K562 (cell line): Measurements from ENCODE around the gene CCDC192. TPM values are rescaled to one million over a fixed set of nuclear protein-coding genes. Genes with fewer than 3 reads are reported as not detected.

Source experiments
- ATAC-seq: fragments of 200-7000 bp; cut with Tn5 transposase; 3 replicates; pipeline ENCODE4 v1.9.1; 2020; ENCODE audit warnings: moderate library complexity
- BruUV-seq: library from RNA; stranded (reverse); fragments of 400-500 nt; replicated peaks from 2 replicates; lab custom pipeline; 2021; lab: Mats Ljungman, UMichigan
- CTCF ChIA-PET: fragments of 300-600 bp; formaldehyde crosslinking; extraction: SDS; loops from one replicate; lab custom pipeline; 2021; ENCODE audit warnings: low intra/inter-chr PET ratio; lab: Yijun Ruan, JAX
- POLR2A ChIA-PET: fragments of 300-600, 350-650 bp; sonication (Branson Sonifier 250); formaldehyde crosslinking; extraction: SDS; loops from one replicate; lab custom pipeline; 2021; ENCODE audit warnings: antibody characterized with exemption, inconsistent platforms; lab: Yijun Ruan, JAX
- DNase-seq, 4 experiments: peaks; one replicate each; pipeline versions ENCODE4 v3.0.0 to v3.0.0-alpha.2; 2011 to 2018; ENCODE audit warnings: low spot score in 3 of 4, mixed read lengths in 3 of 4; ENCODE audit errors: extremely low read depth in 1 of 4
- FAIRE-seq: peaks from 2 replicates; lab custom pipeline; 2011; peaks lifted over from hg19 to GRCh38; lab: Jason Lieb, UNC
- H2AFZ ChIP-seq: 2 replicates; pipeline ENCODE4 v1.6.0; 2011; ENCODE audit warnings: low read depth, low read length, control low read depth, inconsistent platforms
- H3K27ac ChIP-seq: fragments of 200-600 bp; 3 replicates; pipeline ENCODE4 v1.8.0; 2011; ENCODE audit warnings: low read depth, mild to moderate bottlenecking, control low read depth, inconsistent platforms, low read length, moderate library complexity, mixed read lengths; ENCODE audit errors: extremely low read depth
- H3K27me3 ChIP-seq, 2 experiments: fragments of 300-600 bp in 1 of 2; 2 replicates in 1 of 2; 3 replicates in 1 of 2; pipeline versions ENCODE4 v1.6.0 to v1.8.0; 2011; ENCODE audit warnings: inconsistent platforms in 2 of 2, low read length in 2 of 2, mild to moderate bottlenecking in 1 of 2, mixed read lengths in 1 of 2, moderate library complexity in 1 of 2; ENCODE audit not compliant: control insufficient read depth in 2 of 2, insufficient read depth in 2 of 2
- H3K36me3 ChIP-seq: fragments of 300-600 bp; 3 replicates; pipeline ENCODE4 v1.8.0; 2011; ENCODE audit warnings: mild to moderate bottlenecking, low read length, inconsistent platforms; ENCODE audit not compliant: control insufficient read depth, insufficient read depth
- H3K4me1 ChIP-seq, 2 experiments: fragments of 200-600 bp in 1 of 2; replicated peaks in 1 of 2; 2 replicates in 1 of 2; 3 replicates in 1 of 2; pipeline versions ENCODE4 v1.5.1 to v1.8.0; 2011; ENCODE audit warnings: inconsistent platforms in 2 of 2, low read length in 2 of 2, mild to moderate bottlenecking in 1 of 2, mixed read lengths in 1 of 2, moderate library complexity in 1 of 2; ENCODE audit not compliant: control insufficient read depth in 2 of 2, insufficient read depth in 2 of 2
- H3K4me2 ChIP-seq: 2 replicates; pipeline ENCODE4 v1.6.1; 2011; ENCODE audit warnings: low read length, control low read depth, inconsistent platforms, mixed read lengths; ENCODE audit not compliant: insufficient read depth
- H3K4me3 ChIP-seq: fragments of 200-600 bp; sonication (generic), shearing (Covaris generic); 2 replicates; pipeline ENCODE4 v1.5.1; 2016; ENCODE audit warnings: control low read depth, inconsistent platforms
- H3K79me2 ChIP-seq: fragments of 200-600 bp; 3 replicates; pipeline ENCODE4 v1.8.0; 2011; ENCODE audit warnings: low read length, inconsistent platforms; ENCODE audit not compliant: control insufficient read depth, insufficient read depth
- H3K9ac ChIP-seq, 2 experiments: 2 replicates each; pipeline versions ENCODE4 v1.6.0 to v1.6.1; 2011; ENCODE audit warnings: low read depth in 2 of 2, low read length in 2 of 2, control low read depth in 1 of 2, inconsistent platforms in 1 of 2, mild to moderate bottlenecking in 1 of 2, mixed read lengths in 1 of 2; ENCODE audit not compliant: insufficient read depth in 1 of 2
- H3K9me1 ChIP-seq: one replicate; pipeline ENCODE4 v1.6.0; 2011; ENCODE audit warnings: inconsistent platforms, mild to moderate bottlenecking, low read length, moderate library complexity; ENCODE audit not compliant: control insufficient read depth, insufficient read depth
- H3K9me3 ChIP-seq: replicated peaks from 2 replicates; pipeline ENCODE4 v1.5.1; 2011; ENCODE audit warnings: low read depth, low read length, inconsistent platforms; ENCODE audit not compliant: control insufficient read depth, insufficient read depth
- H4K20me1 ChIP-seq: replicated peaks from 2 replicates; pipeline ENCODE4 v1.6.1; 2011; ENCODE audit warnings: low read length, inconsistent platforms, mixed read lengths; ENCODE audit not compliant: control insufficient read depth, insufficient read depth
- ASH1L ChIP-seq: fragments of 450-650 bp; IDR thresholded peaks from 2 replicates; pipeline ENCODE4 v1.6.1; 2018; ENCODE audit warnings: borderline replicate concordance, mild to moderate bottlenecking, low read depth; ENCODE audit not compliant: partially characterized antibody
- HNRNPUL1 ChIP-seq: fragments of 200-400 bp; formaldehyde crosslinking; IDR thresholded peaks from 2 replicates; pipeline ENCODE4 v1.6.1; 2017; ENCODE audit warnings: low read length
- OTX1 ChIP-seq: fragments of 450-650 bp; formaldehyde crosslinking; IDR thresholded peaks from 2 replicates; pipeline ENCODE4 v1.4.0; 2022; ENCODE audit warnings: mild to moderate bottlenecking
- RBM34 ChIP-seq: fragments of 200-400 bp; formaldehyde crosslinking; IDR thresholded peaks from 2 replicates; pipeline ENCODE4 v1.6.1; 2018; ENCODE audit warnings: low read length, borderline replicate concordance; ENCODE audit not compliant: insufficient read depth
- SMC3 ChIP-seq: conservative IDR thresholded peaks from 2 replicates; pipeline ENCODE4 v1.6.1; 2011; ENCODE audit warnings: low read depth, low read length, improper control_type of control experiment; ENCODE audit not compliant: insufficient read depth
- ZNF384 ChIP-seq: IDR thresholded peaks from 2 replicates; pipeline ENCODE4 v1.6.1; 2012; ENCODE audit warnings: low read depth, low read length, improper control_type of control experiment
- WGBS: fragments of 100-300 bp; shearing (Covaris generic); methylation state at CpG from one replicate; pipeline ENCODE4 v1.1.6; 2016; ENCODE audit warnings: low coverage, mixed read lengths; ENCODE audit not compliant: insufficient coverage; ENCODE audit errors: missing lambda C conversion rate; 5-methylcytosine and 5-hydroxymethylcytosine counted together
- in situ Hi-C: fragments of 300-500 bp; cut with MboI; formaldehyde crosslinking; loops from 4 replicates; pipeline ENCODE4 v1.15.0; 2018; ENCODE audit warnings: inconsistent platforms, mixed read lengths
- intact Hi-C: fragments of 100-400 bp; cut with micrococcal nuclease; formaldehyde crosslinking; loops from 2 replicates; pipeline ENCODE4 v1.14.2; 2022
- polyA plus RNA-seq, 8 experiments: library from polyadenylated mRNA; depleted of rRNA in 4 of 8; stranded (reverse) in 5 of 8; unstranded in 3 of 8; fragments of >200 nt; fragmentation: Nextera tagmentation in 2 of 8; fragmentation: Illumina TruSeq in 1 of 8; extraction: Ambion mirVana in 2 of 8; extraction: Trizol in 1 of 8; gene quantifications; 2 replicates each; pipeline versions ENCODE4 v1.2.1 to v1.2.3, GENCODE V29; 2011 to 2014; ENCODE audit warnings: inconsistent platforms in 1 of 8, missing spikeins in 1 of 8
- total RNA-seq, 7 experiments: library from RNA; depleted of rRNA in 6 of 7; stranded (reverse); fragments of >200 nt in 6 of 7; fragmentation: Illumina TruSeq in 2 of 7; extraction: Trizol in 2 of 7; gene quantifications; 2 replicates each; pipeline versions ENCODE4 v1.2.1 to v1.2.3, GENCODE V29; 2011 to 2021; ENCODE audit warnings: low replicate concordance in 1 of 7
- TF ChIP-seq, protein P1 (sequence below): fragments of 250-450 bp; sonication (Bioruptor Pico); IDR thresholded peaks from 2 replicates; pipeline ENCODE4 v1.8.0; 2022; ENCODE audit warnings: moderate library complexity, mild to moderate bottlenecking, inconsistent platforms
- TF ChIP-seq, protein P2 (sequence below): IDR thresholded peaks from 3 replicates; pipeline ENCODE4 v1.6.1; 2011; ENCODE audit warnings: borderline replicate concordance, mild to moderate bottlenecking; ENCODE audit not compliant: insufficient read length, insufficient read depth
- TF ChIP-seq, protein P3 (sequence below): fragments of 250-450 bp; sonication (Bioruptor Pico); IDR thresholded peaks from 2 replicates; pipeline ENCODE4 v1.4.0; 2020; ENCODE audit warnings: mild to moderate bottlenecking, moderate library complexity, borderline replicate concordance
- TF ChIP-seq, protein P4 (sequence below): sonication (generic); formaldehyde crosslinking; IDR thresholded peaks from 2 replicates; pipeline ENCODE4 v1.8.0; 2022; ENCODE audit warnings: missing genetic modification reagents, mild to moderate bottlenecking, moderate library complexity, borderline replicate concordance
- TF ChIP-seq, protein P5 (sequence below), 2 experiments: fragments of 150-350 bp in 1 of 2; IDR thresholded peaks; 2 replicates each; pipeline ENCODE4 v1.6.1; 2012 to 2016; ENCODE audit warnings: low read depth in 2 of 2, low read length in 2 of 2, mild to moderate bottlenecking in 1 of 2, moderate library complexity in 1 of 2

CCDC192 gene
- total and polyA plus RNA-seq, 9 of the 15 experiments (the other 6 are each of a cell fraction or from before 2014, with no cell fraction given), result 0.21 to 0.66 (median 0.38) TPM; not detected in 2

DNA sequence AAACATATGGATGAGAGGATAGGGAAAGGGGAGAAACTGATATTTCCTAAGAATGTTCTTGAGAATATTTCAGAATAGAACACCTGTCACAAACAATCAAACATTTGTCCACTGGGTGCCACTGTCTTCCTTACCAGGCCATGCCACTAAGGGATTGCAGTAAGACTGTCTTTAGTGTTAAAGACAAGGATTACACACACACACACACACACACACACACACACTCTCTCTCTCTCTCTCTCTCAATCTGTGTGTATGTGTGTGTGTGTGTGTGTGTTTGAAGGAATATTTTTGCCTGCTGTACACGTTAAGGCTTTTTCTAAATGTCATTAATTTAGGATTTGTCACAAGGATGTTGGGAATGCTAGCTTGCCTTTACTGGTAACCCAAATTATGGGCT is 54.4 kb downstream of the CCDC192 start:
- no peak overlapping the region for H3K4me2 ChIP-seq
- H3K9me1 ChIP-seq, result no peaks in the 10 kb centered on the region
- H4K20me1 ChIP-seq, result no peaks in the 10 kb centered on the region
- ChIA-PET CTCF (no interaction called here), POLR2A (no interaction called here)
- peak in 3 of 4 experiments; percentile 11 to 21 (median 14) for DNase-seq
- peaks cover 0 to 2% of the 10 kb centered on the region in 2 experiments; a peak in 1 of 5 replicates for H3K27me3 ChIP-seq
- no peaks in the 10 kb centered on the region for H3K9me3 ChIP-seq
- H3K27ac ChIP-seq, result no peak overlapping the region
- H3K79me2 ChIP-seq, result no peaks in the 10 kb centered on the region
- peak; percentile 19 for FAIRE-seq
- no peak overlapping the region for H3K4me3 ChIP-seq
- in situ Hi-C loops, result loop anchor here (10.0 kb wide), 1 partner anchor 447 kb away; no protein-coding TSS in a partner anchor
- no peak overlapping the region for H2AFZ ChIP-seq
- H3K4me1 ChIP-seq, result no peaks in the 10 kb centered on the region; a peak in 2 of 5 replicates
- H3K9ac ChIP-seq, result no peak overlapping the region
- 0% methylated on average over 1 of the region's 1 CpG for WGBS
- BruUV-seq, result no TSS peak
- ATAC-seq, result peak; percentile 74
- intact Hi-C loops, result no loop called here
- no peaks in the 10 kb centered on the region for H3K36me3 ChIP-seq
- TF ChIP-seq, protein P1, sequence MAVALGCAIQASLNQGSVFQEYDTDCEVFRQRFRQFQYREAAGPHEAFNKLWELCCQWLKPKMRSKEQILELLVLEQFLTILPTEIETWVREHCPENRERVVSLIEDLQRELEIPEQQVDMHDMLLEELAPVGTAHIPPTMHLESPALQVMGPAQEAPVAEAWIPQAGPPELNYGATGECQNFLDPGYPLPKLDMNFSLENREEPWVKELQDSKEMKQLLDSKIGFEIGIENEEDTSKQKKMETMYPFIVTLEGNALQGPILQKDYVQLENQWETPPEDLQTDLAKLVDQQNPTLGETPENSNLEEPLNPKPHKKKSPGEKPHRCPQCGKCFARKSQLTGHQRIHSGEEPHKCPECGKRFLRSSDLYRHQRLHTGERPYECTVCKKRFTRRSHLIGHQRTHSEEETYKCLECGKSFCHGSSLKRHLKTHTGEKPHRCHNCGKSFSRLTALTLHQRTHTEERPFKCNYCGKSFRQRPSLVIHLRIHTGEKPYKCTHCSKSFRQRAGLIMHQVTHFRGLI (CRISPR knock-in tag), result no peak
- TF ChIP-seq ASH1L, result no peak
- TF ChIP-seq HNRNPUL1, result no peak
- TF ChIP-seq ZNF384, result no peak
- TF ChIP-seq RBM34, result no peak
- TF ChIP-seq, protein P2, sequence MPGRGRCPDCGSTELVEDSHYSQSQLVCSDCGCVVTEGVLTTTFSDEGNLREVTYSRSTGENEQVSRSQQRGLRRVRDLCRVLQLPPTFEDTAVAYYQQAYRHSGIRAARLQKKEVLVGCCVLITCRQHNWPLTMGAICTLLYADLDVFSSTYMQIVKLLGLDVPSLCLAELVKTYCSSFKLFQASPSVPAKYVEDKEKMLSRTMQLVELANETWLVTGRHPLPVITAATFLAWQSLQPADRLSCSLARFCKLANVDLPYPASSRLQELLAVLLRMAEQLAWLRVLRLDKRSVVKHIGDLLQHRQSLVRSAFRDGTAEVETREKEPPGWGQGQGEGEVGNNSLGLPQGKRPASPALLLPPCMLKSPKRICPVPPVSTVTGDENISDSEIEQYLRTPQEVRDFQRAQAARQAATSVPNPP, result no peak
- TF ChIP-seq, protein P3, sequence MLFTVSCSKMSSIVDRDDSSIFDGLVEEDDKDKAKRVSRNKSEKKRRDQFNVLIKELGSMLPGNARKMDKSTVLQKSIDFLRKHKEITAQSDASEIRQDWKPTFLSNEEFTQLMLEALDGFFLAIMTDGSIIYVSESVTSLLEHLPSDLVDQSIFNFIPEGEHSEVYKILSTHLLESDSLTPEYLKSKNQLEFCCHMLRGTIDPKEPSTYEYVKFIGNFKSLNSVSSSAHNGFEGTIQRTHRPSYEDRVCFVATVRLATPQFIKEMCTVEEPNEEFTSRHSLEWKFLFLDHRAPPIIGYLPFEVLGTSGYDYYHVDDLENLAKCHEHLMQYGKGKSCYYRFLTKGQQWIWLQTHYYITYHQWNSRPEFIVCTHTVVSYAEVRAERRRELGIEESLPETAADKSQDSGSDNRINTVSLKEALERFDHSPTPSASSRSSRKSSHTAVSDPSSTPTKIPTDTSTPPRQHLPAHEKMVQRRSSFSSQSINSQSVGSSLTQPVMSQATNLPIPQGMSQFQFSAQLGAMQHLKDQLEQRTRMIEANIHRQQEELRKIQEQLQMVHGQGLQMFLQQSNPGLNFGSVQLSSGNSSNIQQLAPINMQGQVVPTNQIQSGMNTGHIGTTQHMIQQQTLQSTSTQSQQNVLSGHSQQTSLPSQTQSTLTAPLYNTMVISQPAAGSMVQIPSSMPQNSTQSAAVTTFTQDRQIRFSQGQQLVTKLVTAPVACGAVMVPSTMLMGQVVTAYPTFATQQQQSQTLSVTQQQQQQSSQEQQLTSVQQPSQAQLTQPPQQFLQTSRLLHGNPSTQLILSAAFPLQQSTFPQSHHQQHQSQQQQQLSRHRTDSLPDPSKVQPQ, result no peak
- TF ChIP-seq, protein P4, sequence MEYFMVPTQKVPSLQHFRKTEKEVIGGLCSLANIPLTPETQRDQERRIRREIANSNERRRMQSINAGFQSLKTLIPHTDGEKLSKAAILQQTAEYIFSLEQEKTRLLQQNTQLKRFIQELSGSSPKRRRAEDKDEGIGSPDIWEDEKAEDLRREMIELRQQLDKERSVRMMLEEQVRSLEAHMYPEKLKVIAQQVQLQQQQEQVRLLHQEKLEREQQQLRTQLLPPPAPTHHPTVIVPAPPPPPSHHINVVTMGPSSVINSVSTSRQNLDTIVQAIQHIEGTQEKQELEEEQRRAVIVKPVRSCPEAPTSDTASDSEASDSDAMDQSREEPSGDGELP (CRISPR knock-in tag), result no peak
- 0 out of 2 replicates have a peak, but pooled peaks have one; percentile 9 for TF ChIP-seq SMC3
- TF ChIP-seq OTX1, result no peak
- TF ChIP-seq, protein P5, sequence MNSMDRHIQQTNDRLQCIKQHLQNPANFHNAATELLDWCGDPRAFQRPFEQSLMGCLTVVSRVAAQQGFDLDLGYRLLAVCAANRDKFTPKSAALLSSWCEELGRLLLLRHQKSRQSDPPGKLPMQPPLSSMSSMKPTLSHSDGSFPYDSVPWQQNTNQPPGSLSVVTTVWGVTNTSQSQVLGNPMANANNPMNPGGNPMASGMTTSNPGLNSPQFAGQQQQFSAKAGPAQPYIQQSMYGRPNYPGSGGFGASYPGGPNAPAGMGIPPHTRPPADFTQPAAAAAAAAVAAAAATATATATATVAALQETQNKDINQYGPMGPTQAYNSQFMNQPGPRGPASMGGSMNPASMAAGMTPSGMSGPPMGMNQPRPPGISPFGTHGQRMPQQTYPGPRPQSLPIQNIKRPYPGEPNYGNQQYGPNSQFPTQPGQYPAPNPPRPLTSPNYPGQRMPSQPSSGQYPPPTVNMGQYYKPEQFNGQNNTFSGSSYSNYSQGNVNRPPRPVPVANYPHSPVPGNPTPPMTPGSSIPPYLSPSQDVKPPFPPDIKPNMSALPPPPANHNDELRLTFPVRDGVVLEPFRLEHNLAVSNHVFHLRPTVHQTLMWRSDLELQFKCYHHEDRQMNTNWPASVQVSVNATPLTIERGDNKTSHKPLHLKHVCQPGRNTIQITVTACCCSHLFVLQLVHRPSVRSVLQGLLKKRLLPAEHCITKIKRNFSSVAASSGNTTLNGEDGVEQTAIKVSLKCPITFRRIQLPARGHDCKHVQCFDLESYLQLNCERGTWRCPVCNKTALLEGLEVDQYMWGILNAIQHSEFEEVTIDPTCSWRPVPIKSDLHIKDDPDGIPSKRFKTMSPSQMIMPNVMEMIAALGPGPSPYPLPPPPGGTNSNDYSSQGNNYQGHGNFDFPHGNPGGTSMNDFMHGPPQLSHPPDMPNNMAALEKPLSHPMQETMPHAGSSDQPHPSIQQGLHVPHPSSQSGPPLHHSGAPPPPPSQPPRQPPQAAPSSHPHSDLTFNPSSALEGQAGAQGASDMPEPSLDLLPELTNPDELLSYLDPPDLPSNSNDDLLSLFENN (IDR thresholded peaks at IDR 0.05; ENCODE audit: low read depth in 2 of 2, low read length in 2 of 2), result no peak
